ENCODE measurements around the gene TOMM7.

GRCh38 chr7:22849172-22849571, 26.5 kb upstream of the TOMM7 start:
- TF ChIP-seq CBX3 (IDR thresholded peaks at IDR 0.05; ENCODE audit: low read depth) (no peak), SIN3A (IDR thresholded peaks at IDR 0.05; ENCODE audit: low read depth) (no peak), POLR2A (IDR thresholded peaks at IDR 0.05; ENCODE audit: borderline replicate concordance, extremely low read depth, insufficient read depth, insufficient read length) (no peak), YY1 (IDR thresholded peaks at IDR 0.05; ENCODE audit: extremely low read depth, insufficient replicate concordance, low read depth, low read length) (no peak), REST (IDR thresholded peaks at IDR 0.05; ENCODE audit: low read depth) (no peak)
- TF ChIP-seq, protein P1, sequence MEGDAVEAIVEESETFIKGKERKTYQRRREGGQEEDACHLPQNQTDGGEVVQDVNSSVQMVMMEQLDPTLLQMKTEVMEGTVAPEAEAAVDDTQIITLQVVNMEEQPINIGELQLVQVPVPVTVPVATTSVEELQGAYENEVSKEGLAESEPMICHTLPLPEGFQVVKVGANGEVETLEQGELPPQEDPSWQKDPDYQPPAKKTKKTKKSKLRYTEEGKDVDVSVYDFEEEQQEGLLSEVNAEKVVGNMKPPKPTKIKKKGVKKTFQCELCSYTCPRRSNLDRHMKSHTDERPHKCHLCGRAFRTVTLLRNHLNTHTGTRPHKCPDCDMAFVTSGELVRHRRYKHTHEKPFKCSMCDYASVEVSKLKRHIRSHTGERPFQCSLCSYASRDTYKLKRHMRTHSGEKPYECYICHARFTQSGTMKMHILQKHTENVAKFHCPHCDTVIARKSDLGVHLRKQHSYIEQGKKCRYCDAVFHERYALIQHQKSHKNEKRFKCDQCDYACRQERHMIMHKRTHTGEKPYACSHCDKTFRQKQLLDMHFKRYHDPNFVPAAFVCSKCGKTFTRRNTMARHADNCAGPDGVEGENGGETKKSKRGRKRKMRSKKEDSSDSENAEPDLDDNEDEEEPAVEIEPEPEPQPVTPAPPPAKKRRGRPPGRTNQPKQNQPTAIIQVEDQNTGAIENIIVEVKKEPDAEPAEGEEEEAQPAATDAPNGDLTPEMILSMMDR (IDR thresholded peaks at IDR 0.05 in 2 of 3, conservative IDR thresholded peaks at IDR 0.05 in 1 of 3; ENCODE audit: borderline replicate concordance in 1 of 3, insufficient read depth in 1 of 3, low read depth in 2 of 3, low read length in 2 of 3) = no peak
- TF ChIP-seq, protein P2, sequence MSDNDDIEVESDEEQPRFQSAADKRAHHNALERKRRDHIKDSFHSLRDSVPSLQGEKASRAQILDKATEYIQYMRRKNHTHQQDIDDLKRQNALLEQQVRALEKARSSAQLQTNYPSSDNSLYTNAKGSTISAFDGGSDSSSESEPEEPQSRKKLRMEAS (IDR thresholded peaks at IDR 0.05) = no peak
